K562 (cell line): ENCODE measurements around the gene IL31. TPM values are rescaled to one million over a fixed set of nuclear protein-coding genes. Genes with fewer than 3 reads are reported as not detected.

Source experiments
- BCOR ChIP-seq: fragments of 450-650 bp; IDR thresholded peaks from 2 replicates; pipeline ENCODE4 v1.6.1; 2016
- CBX8 ChIP-seq: fragments of 200-600 bp; sonication (generic); IDR thresholded peaks from 2 replicates; pipeline ENCODE4 v1.6.1; 2012; ENCODE audit warnings: borderline replicate concordance, mixed run types, low read depth, mild to moderate bottlenecking, moderate library complexity, mixed read lengths, low read length, control low read depth, inconsistent platforms; ENCODE audit not compliant: poor library complexity, severe bottlenecking; ENCODE audit errors: extremely low read depth
- CREB1 ChIP-seq, 2 experiments: sonication (generic) in 1 of 2; formaldehyde crosslinking in 1 of 2; IDR thresholded peaks; 2 replicates each; pipeline versions ENCODE4 v1.6.1 to v1.8.0; 2012 to 2022; ENCODE audit warnings: inconsistent platforms in 1 of 2, mild to moderate bottlenecking in 1 of 2, missing genetic modification reagents in 1 of 2, moderate library complexity in 1 of 2
- CREM ChIP-seq: IDR thresholded peaks from 2 replicates; pipeline ENCODE4 v1.6.1; 2014; ENCODE audit warnings: antibody characterized with exemption, low read depth
- DEAF1 ChIP-seq: fragments of 450-650 bp; formaldehyde crosslinking; IDR thresholded peaks from 2 replicates; pipeline ENCODE4 v1.4.0; 2020; ENCODE audit warnings: mild to moderate bottlenecking, moderate library complexity
- E2F3 ChIP-seq: fragments of 250-450 bp; sonication (Bioruptor Pico); IDR thresholded peaks from 2 replicates; pipeline ENCODE4 v1.4.0; 2020; ENCODE audit warnings: mild to moderate bottlenecking
- FOXA1 ChIP-seq: fragments of 450-650 bp; IDR thresholded peaks from 2 replicates; pipeline ENCODE4 v1.6.1; 2016; ENCODE audit warnings: mild to moderate bottlenecking, borderline replicate concordance
- FOXJ2 ChIP-seq: fragments of 200-800 bp; sonication (Bioruptor generic); IDR thresholded peaks from 2 replicates; pipeline ENCODE4 v1.6.1; 2016; ENCODE audit warnings: missing genetic modification characterization, missing compliant biosample characterization
- HDAC8 ChIP-seq: fragments of 450-650 bp; IDR thresholded peaks from 2 replicates; pipeline ENCODE4 v1.6.1; 2016; ENCODE audit warnings: mild to moderate bottlenecking, missing genetic modification characterization, moderate library complexity, missing compliant biosample characterization
- HNRNPLL ChIP-seq: fragments of 200-400 bp; formaldehyde crosslinking; IDR thresholded peaks from 2 replicates; pipeline ENCODE4 v1.6.1; 2017; ENCODE audit warnings: low read length, low read depth, mild to moderate bottlenecking; ENCODE audit not compliant: poor library complexity, severe bottlenecking
- IRF1 ChIP-seq: sonication (generic); formaldehyde crosslinking; IDR thresholded peaks from 2 replicates; pipeline ENCODE4 v1.8.0; 2022; ENCODE audit warnings: missing genetic modification reagents, mild to moderate bottlenecking, borderline replicate concordance
- MAZ ChIP-seq, 2 experiments: fragments of 450-650 bp in 1 of 2; sonication (generic) in 1 of 2; formaldehyde crosslinking; IDR thresholded peaks in 1 of 2; conservative IDR thresholded peaks in 1 of 2; 2 replicates each; pipeline versions ENCODE4 v1.4.0 to v1.5.0; 2020; ENCODE audit warnings: mild to moderate bottlenecking in 1 of 2, missing genetic modification reagents in 1 of 2
- MCM7 ChIP-seq, 2 experiments: fragments of 450-650 bp; IDR thresholded peaks; 2 replicates each; pipeline ENCODE4 v1.6.1; 2016 to 2018
- MXD1 ChIP-seq: fragments of 250-450 bp; sonication (Bioruptor Pico); IDR thresholded peaks from 2 replicates; pipeline ENCODE4 v1.8.0; 2021; ENCODE audit warnings: borderline replicate concordance, mild to moderate bottlenecking, moderate library complexity; ENCODE audit not compliant: poor library complexity, severe bottlenecking
- NFIX ChIP-seq: fragments of 250-450 bp; sonication (Bioruptor Pico); IDR thresholded peaks from 2 replicates; pipeline ENCODE4 v1.4.0; 2020; ENCODE audit warnings: low read depth, mild to moderate bottlenecking, moderate library complexity
- NR1H2 ChIP-seq: sonication (generic); formaldehyde crosslinking; IDR thresholded peaks from 2 replicates; pipeline ENCODE4 v1.4.0; 2020; ENCODE audit warnings: mild to moderate bottlenecking, missing genetic modification reagents
- POLR2H ChIP-seq: IDR thresholded peaks from 2 replicates; pipeline ENCODE4 v1.6.1; 2016; ENCODE audit warnings: missing genetic modification characterization, low read depth, mild to moderate bottlenecking, control low read depth, missing compliant biosample characterization, moderate library complexity
- SIX5 ChIP-seq, 2 experiments: IDR thresholded peaks; 2 replicates each; pipeline ENCODE4 v1.6.1; 2011; ENCODE audit warnings: low read length in 2 of 2, borderline replicate concordance in 1 of 2, low read depth in 1 of 2, mild to moderate bottlenecking in 1 of 2, moderate library complexity in 1 of 2; ENCODE audit not compliant: insufficient read depth in 1 of 2
- SRF ChIP-seq, 2 experiments: fragments of 250-450, 450-650 bp in 1 of 2; sonication (Bioruptor Pico) in 1 of 2; sonication (generic) in 1 of 2; formaldehyde crosslinking; IDR thresholded peaks; 2 replicates each; pipeline versions ENCODE4 v1.5.0 to v1.5.1; 2020 to 2022; ENCODE audit warnings: mild to moderate bottlenecking in 1 of 2, missing genetic modification reagents in 1 of 2
- TFAP4 ChIP-seq: sonication (generic); formaldehyde crosslinking; IDR thresholded peaks from 2 replicates; pipeline ENCODE4 v1.8.0; 2022; ENCODE audit warnings: missing genetic modification reagents, mild to moderate bottlenecking, moderate library complexity, borderline replicate concordance
- ZFP30 ChIP-seq: fragments of 250-450 bp; sonication (Bioruptor Pico); IDR thresholded peaks from 2 replicates; pipeline ENCODE4 v1.8.0; 2022; ENCODE audit warnings: moderate library complexity, mild to moderate bottlenecking, inconsistent platforms, borderline replicate concordance
- ZNF311 ChIP-seq: fragments of 250-450 bp; sonication (Bioruptor Pico); IDR thresholded peaks from 2 replicates; pipeline ENCODE4 v1.4.0; 2020; ENCODE audit warnings: mild to moderate bottlenecking, moderate library complexity
- polyA plus RNA-seq, 8 experiments: library from polyadenylated mRNA; depleted of rRNA in 4 of 8; stranded (reverse) in 5 of 8; unstranded in 3 of 8; fragments of >200 nt; fragmentation: Nextera tagmentation in 2 of 8; fragmentation: Illumina TruSeq in 1 of 8; extraction: Ambion mirVana in 2 of 8; extraction: Trizol in 1 of 8; gene quantifications; 2 replicates each; pipeline versions ENCODE4 v1.2.1 to v1.2.3, GENCODE V29; 2011 to 2014; ENCODE audit warnings: inconsistent platforms in 1 of 8, missing spikeins in 1 of 8
- total RNA-seq, 7 experiments: library from RNA; depleted of rRNA in 6 of 7; stranded (reverse); fragments of >200 nt in 6 of 7; fragmentation: Illumina TruSeq in 2 of 7; extraction: Trizol in 2 of 7; gene quantifications; 2 replicates each; pipeline versions ENCODE4 v1.2.1 to v1.2.3, GENCODE V29; 2011 to 2021; ENCODE audit warnings: low replicate concordance in 1 of 7

IL31 gene
- total and polyA plus RNA-seq, 9 of the 15 experiments (the other 6 are each of a cell fraction or from before 2014, with no cell fraction given) = not detected

GRCh38 chr12:122190842-122191668, 17.0 kb upstream of the IL31 start (continued):
- TF ChIP-seq IRF1 (CRISPR knock-in tag) (no peak), CREM (peak; percentile 84), DEAF1 (peak; percentile 51), SIX5 (IDR thresholded peaks at IDR 0.05; ENCODE audit: borderline replicate concordance in 1 of 2, insufficient read depth in 1 of 2, low read depth in 1 of 2, low read length in 2 of 2) (no peak), CBX8 (no peak), E2F3 (no peak), BCOR (no peak), POLR2H (no peak), ZFP30 (no peak), TFAP4 (CRISPR knock-in tag) (peak; percentile 41; the same call in 1 of the 2 replicates), MXD1 (CRISPR knock-in tag) (no peak), HNRNPLL (no peak), FOXJ2 (no peak), FOXA1 (no peak), MAZ (CRISPR knock-in tag; conservative IDR thresholded peaks at IDR 0.05 in 1 of 2, IDR thresholded peaks at IDR 0.05 in 1 of 2) (0 out of 4 replicates have a peak, but pooled peaks of 1 of the 2 experiments have one; percentile 27), NR1H2 (CRISPR knock-in tag) (no peak), ZNF311 (CRISPR knock-in tag) (no peak), MCM7 (IDR thresholded peaks at IDR 0.05) (no peak), HDAC8 (tag) (no peak), NFIX (no peak), CREB1 (IDR thresholded peaks at IDR 0.05) (no peak), CREB1 (CRISPR knock-in tag; IDR thresholded peaks at IDR 0.05) (peak; percentile 67; the same call in 1 of the 2 replicates), SRF (CRISPR knock-in tag; IDR thresholded peaks at IDR 0.05) (0 out of 4 replicates have a peak, but pooled peaks of 1 of the 2 experiments have one; percentile 9)
